Measurements from ENCODE around the gene STK10.

- no peak for TF ChIP-seq GATA2 (IDR thresholded peaks at IDR 0.05; ENCODE audit: low read depth, low read length)
- no peak for TF ChIP-seq GATA3 (IDR thresholded peaks at IDR 0.05; ENCODE audit: low read depth, low read length)
Observed at GRCh38 chr5:172187118-172188032, 649 bp downstream of the STK10 start.

Measured in SH-SY5Y (cell line).